HEK293 (cell line): ENCODE measurements around the gene UNC13A.
A peak's percentile ranks its signal among the peaks of the same experiment; 100 is the strongest.

Experiments used
- CTCF ChIA-PET: fragments of 350-600 bp; formaldehyde crosslinking; extraction: SDS; loops from one replicate; lab custom pipeline; 2021; ENCODE audit warnings: antibody characterized with exemption; lab: Yijun Ruan, JAX
- POLR2A ChIA-PET: fragments of 300-600 bp; formaldehyde crosslinking; extraction: SDS; loops from one replicate; lab custom pipeline; 2020; ENCODE audit warnings: antibody characterized with exemption, inconsistent platforms; lab: Yijun Ruan, JAX
- H3K27ac ChIP-seq: fragments of 200-500 bp; sonication (Bioruptor generic); 2 replicates; pipeline ENCODE4 v1.5.1; 2014; ENCODE audit warnings: low read depth, low read length, control low read depth, inconsistent platforms; ENCODE audit errors: extremely low read depth
- H3K36me3 ChIP-seq, 2 experiments: fragments of 200-500 bp in 1 of 2; sonication (Bioruptor generic) in 1 of 2; 1 replicate in 1 of 2; 2 replicates in 1 of 2; pipeline ENCODE4 v1.5.1; 2014 to 2017; ENCODE audit warnings: inconsistent platforms in 2 of 2, low read length in 2 of 2; ENCODE audit not compliant: control insufficient read depth in 2 of 2, insufficient read depth in 1 of 2
- H3K4me1 ChIP-seq: fragments of 200-500 bp; sonication (Bioruptor generic); 2 replicates; pipeline ENCODE4 v1.5.1; 2014; ENCODE audit warnings: mild to moderate bottlenecking, low read length, inconsistent platforms; ENCODE audit not compliant: control insufficient read depth, insufficient read depth
- H3K4me3 ChIP-seq: 2 replicates; pipeline ENCODE4 v1.5.1; 2011; ENCODE audit warnings: low read depth, mild to moderate bottlenecking, control low read depth, low read length, moderate library complexity
- H3K9me3 ChIP-seq: fragments of 200-500 bp; sonication (Bioruptor generic); 2 replicates; pipeline ENCODE4 v1.5.1; 2014; ENCODE audit warnings: low read depth, low read length, inconsistent platforms; ENCODE audit not compliant: control insufficient read depth, insufficient read depth
- FEZF1 ChIP-seq: fragments of 450-650 bp; formaldehyde crosslinking; IDR thresholded peaks from 2 replicates; pipeline ENCODE4 v1.5.1; 2016; ENCODE audit warnings: missing biosample characterization, missing genetic modification characterization
- GLI4 ChIP-seq: fragments of 450-650 bp; formaldehyde crosslinking; IDR thresholded peaks from 2 replicates; pipeline ENCODE4 v1.5.1; 2016; ENCODE audit warnings: missing biosample characterization, missing genetic modification characterization
- KLF10 ChIP-seq: fragments of 450-650 bp; IDR thresholded peaks from 2 replicates; pipeline ENCODE4 v1.5.1; 2018; ENCODE audit warnings: missing biosample characterization, mild to moderate bottlenecking, missing genetic modification characterization
- MYNN ChIP-seq: fragments of 450-650 bp; formaldehyde crosslinking; IDR thresholded peaks from 2 replicates; pipeline ENCODE4 v1.5.1; 2016; ENCODE audit warnings: missing biosample characterization, missing genetic modification characterization, borderline replicate concordance
- PATZ1 ChIP-seq: fragments of 450-650 bp; formaldehyde crosslinking; IDR thresholded peaks from 2 replicates; pipeline ENCODE4 v1.5.1; 2016; ENCODE audit warnings: missing biosample characterization, missing genetic modification characterization
- SCRT2 ChIP-seq: fragments of 450-650 bp; formaldehyde crosslinking; IDR thresholded peaks from 2 replicates; pipeline ENCODE4 v1.5.1; 2016; ENCODE audit warnings: missing biosample characterization, missing genetic modification characterization
- SP7 ChIP-seq: fragments of 450-650 bp; formaldehyde crosslinking; IDR thresholded peaks from 2 replicates; pipeline ENCODE4 v1.5.1; 2016; ENCODE audit warnings: missing biosample characterization, missing genetic modification characterization
- ZBTB10 ChIP-seq: fragments of 450-650 bp; formaldehyde crosslinking; IDR thresholded peaks from 2 replicates; pipeline ENCODE4 v1.5.1; 2016; ENCODE audit warnings: missing biosample characterization, missing genetic modification characterization
- ZBTB17 ChIP-seq: fragments of 450-650 bp; formaldehyde crosslinking; IDR thresholded peaks from 2 replicates; pipeline ENCODE4 v1.5.1; 2016; ENCODE audit warnings: missing biosample characterization, missing genetic modification characterization
- ZFHX2 ChIP-seq: fragments of 450-650 bp; formaldehyde crosslinking; conservative IDR thresholded peaks from 2 replicates; pipeline ENCODE4 v1.5.1; 2016; ENCODE audit warnings: missing biosample characterization, missing genetic modification characterization
- ZIC2 ChIP-seq: fragments of 450-650 bp; formaldehyde crosslinking; IDR thresholded peaks from 2 replicates; pipeline ENCODE4 v1.5.1; 2016; ENCODE audit warnings: missing biosample characterization, missing genetic modification characterization
- ZNF146 ChIP-seq: fragments of 450-650 bp; formaldehyde crosslinking; IDR thresholded peaks from 2 replicates; pipeline ENCODE4 v1.5.1; 2016; ENCODE audit warnings: missing biosample characterization, missing genetic modification characterization
- ZNF211 ChIP-seq: fragments of 450-650 bp; formaldehyde crosslinking; IDR thresholded peaks from 2 replicates; pipeline ENCODE4 v1.5.1; 2016; ENCODE audit warnings: low read depth, missing biosample characterization, missing genetic modification characterization
- ZNF280D ChIP-seq: fragments of 450-650 bp; formaldehyde crosslinking; IDR thresholded peaks from 2 replicates; pipeline ENCODE4 v1.5.1; 2016; ENCODE audit warnings: missing biosample characterization, missing genetic modification characterization
- ZNF362 ChIP-seq: fragments of 450-650 bp; formaldehyde crosslinking; IDR thresholded peaks from 2 replicates; pipeline ENCODE4 v1.5.1; 2016; ENCODE audit warnings: missing biosample characterization, missing genetic modification characterization
- ZNF391 ChIP-seq: fragments of 450-650 bp; formaldehyde crosslinking; IDR thresholded peaks from 2 replicates; pipeline ENCODE4 v1.5.1; 2016; ENCODE audit warnings: low read depth, missing biosample characterization, missing genetic modification characterization, borderline replicate concordance
- ZNF394 ChIP-seq: fragments of 450-650 bp; formaldehyde crosslinking; IDR thresholded peaks from 2 replicates; pipeline ENCODE4 v1.5.1; 2016; ENCODE audit warnings: missing biosample characterization, missing genetic modification characterization, mild to moderate bottlenecking, moderate library complexity, borderline replicate concordance
- ZNF48 ChIP-seq: fragments of 450-650 bp; formaldehyde crosslinking; IDR thresholded peaks from 2 replicates; pipeline ENCODE4 v1.5.1; 2016; ENCODE audit warnings: missing biosample characterization, missing genetic modification characterization
- ZNF488 ChIP-seq: fragments of 450-650 bp; formaldehyde crosslinking; IDR thresholded peaks from 2 replicates; pipeline ENCODE4 v1.5.1; 2016; ENCODE audit warnings: missing biosample characterization, missing genetic modification characterization
- ZNF521 ChIP-seq: fragments of 450-650 bp; formaldehyde crosslinking; IDR thresholded peaks from 2 replicates; pipeline ENCODE4 v1.5.1; 2017; ENCODE audit warnings: missing biosample characterization, mild to moderate bottlenecking, missing genetic modification characterization
- ZNF544 ChIP-seq: fragments of 450-650 bp; formaldehyde crosslinking; IDR thresholded peaks from 2 replicates; pipeline ENCODE4 v1.5.0; 2017; ENCODE audit warnings: missing biosample characterization, missing genetic modification characterization
- ZNF549 ChIP-seq: fragments of 450-650 bp; IDR thresholded peaks from 2 replicates; pipeline ENCODE4 v1.5.1; 2018; ENCODE audit warnings: missing biosample characterization, missing genetic modification characterization, mild to moderate bottlenecking, inconsistent platforms, moderate library complexity
- ZNF623 ChIP-seq: fragments of 450-650 bp; formaldehyde crosslinking; IDR thresholded peaks from 2 replicates; pipeline ENCODE4 v1.5.1; 2016; ENCODE audit warnings: missing biosample characterization, missing genetic modification characterization
- ZNF626 ChIP-seq: fragments of 450-650 bp; sonication (Bioruptor Pico); formaldehyde crosslinking; IDR thresholded peaks from 2 replicates; pipeline ENCODE4 v1.5.1; 2018; ENCODE audit warnings: missing biosample characterization, missing genetic modification characterization, inconsistent platforms
- ZNF670 ChIP-seq: fragments of 450-650 bp; formaldehyde crosslinking; IDR thresholded peaks from 2 replicates; pipeline ENCODE4 v1.5.1; 2016; ENCODE audit warnings: missing biosample characterization, missing genetic modification characterization, low read depth

The UNC13A gene

GRCh38 chr19:17605117-17605516 is 83.0 kb downstream of the UNC13A start:
- POLR2A ChIA-PET: interaction anchor here (0.8 to 2.7 kb wide), 6 partner anchors 25 to 176 kb away, joined by 3 to 12 read pairs (median 5); partner anchors contain the start of gene MAP1S
- no peaks in the 10 kb centered on the region for H3K36me3 ChIP-seq
- CTCF ChIA-PET: interaction anchor here (0.6 to 3.7 kb wide), 7 partner anchors 12 to 585 kb away, joined by 3 to 31 read pairs (median 4); partner anchors contain the start of gene MAP1S
- H3K4me3 ChIP-seq: no peak overlapping the region
- TF ChIP-seq FEZF1 (tag by site-specific recombination) (no peak), ZNF280D (tag by site-specific recombination) (0 out of 2 replicates have a peak, but pooled peaks have one; percentile 50), ZNF362 (tag by site-specific recombination) (no peak), ZNF670 (no peak), ZNF211 (tag by site-specific recombination) (no peak), GLI4 (tag by site-specific recombination) (no peak), ZNF544 (tag by site-specific recombination) (no peak), ZNF521 (tag by site-specific recombination) (no peak), SCRT2 (no peak), ZNF626 (tag by site-specific recombination) (no peak), ZNF391 (tag by site-specific recombination) (0 out of 2 replicates have a peak, but pooled peaks have one; percentile 18), ZNF623 (no peak), ZNF549 (tag by site-specific recombination) (no peak), ZNF146 (tag by site-specific recombination) (0 out of 2 replicates have a peak, but pooled peaks have one; percentile 6), ZNF394 (no peak), ZFHX2 (tag by site-specific recombination) (no peak)
- H3K9me3 ChIP-seq: no peaks in the 10 kb centered on the region
- no peak overlapping the region for H3K27ac ChIP-seq
- H3K4me1 ChIP-seq: no peaks in the 10 kb centered on the region

- no peaks in the 10 kb centered on the region for H3K36me3 ChIP-seq
- ChIA-PET CTCF (interaction anchor here (0.7 to 3.7 kb wide), 5 partner anchors 13 to 162 kb away, joined by 3 to 31 read pairs (median 4); no protein-coding TSS in a partner anchor), POLR2A (interaction anchor here (0.6 to 1.2 kb wide), 4 partner anchors 14 to 255 kb away, joined by 3 to 6 read pairs (median 4); partner anchors contain the start of gene RPL18A)
- no peak overlapping the region for H3K4me3 ChIP-seq
- H3K4me1 ChIP-seq: no peaks in the 10 kb centered on the region
- no peak overlapping the region for H3K27ac ChIP-seq
- H3K9me3 ChIP-seq: no peaks in the 10 kb centered on the region
- peak; percentile 31 for TF ChIP-seq ZIC2
- no peak for TF ChIP-seq PATZ1 (tag by site-specific recombination)
- TF ChIP-seq SP7 (tag by site-specific recombination): no peak
- TF ChIP-seq ZNF394: no peak
- TF ChIP-seq ZNF48: no peak
- no peak for TF ChIP-seq ZBTB10 (tag by site-specific recombination)
- TF ChIP-seq KLF10 (tag by site-specific recombination): no peak
- no peak for TF ChIP-seq MYNN (tag by site-specific recombination)
- no peak for TF ChIP-seq ZNF670
- no peak for TF ChIP-seq ZNF488 (tag by site-specific recombination)
- TF ChIP-seq ZBTB17 (tag by site-specific recombination): peak; percentile 41
Measured at GRCh38 chr19:17604372-17605025, 83.7 kb downstream of the UNC13A start.
